Hepatocyte (in vitro differentiated cells): ENCODE results near the gene THRAP3.

Source experiments
- EZH2 ChIP-seq: fragments of 200-600 bp; sonication (generic); IDR thresholded peaks from 2 replicates; pipeline ENCODE4 v1.6.1; 2016; ENCODE audit warnings: antibody characterized with exemption, mild to moderate bottlenecking, borderline replicate concordance
- EZH2phosphoT487 ChIP-seq: fragments of 200-600 bp; sonication (generic); IDR thresholded peaks from one replicate; pipeline ENCODE4 v1.6.1; 2018; ENCODE audit warnings: antibody characterized with exemption, mild to moderate bottlenecking, low read depth, moderate library complexity; ENCODE audit not compliant: unreplicated experiment, severe bottlenecking
- TF ChIP-seq, protein P1 (sequence below): fragments of 200-600 bp; sonication (generic); IDR thresholded peaks from 2 replicates; pipeline ENCODE4 v1.5.1; 2016; ENCODE audit warnings: antibody characterized with exemption, mild to moderate bottlenecking; ENCODE audit not compliant: poor library complexity

DNA sequence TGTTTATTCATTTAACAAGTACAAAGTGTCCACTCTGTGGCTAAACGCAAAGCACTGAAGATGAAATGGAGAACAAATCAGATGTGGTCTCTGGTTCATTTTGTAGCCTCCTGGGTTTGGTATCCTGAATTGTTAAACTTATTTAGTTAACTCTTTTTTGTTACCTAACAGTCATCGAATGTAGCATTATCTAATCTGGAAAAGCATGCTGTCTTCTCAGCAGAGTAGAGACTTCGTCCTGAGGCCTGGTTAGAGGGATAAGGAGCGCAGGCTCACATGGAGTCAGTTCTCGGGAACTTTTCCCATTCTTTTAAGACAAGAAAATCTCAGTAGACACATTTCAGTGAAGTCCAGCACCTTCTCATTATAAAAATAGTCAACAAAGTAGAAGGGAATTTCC lies 48.8 kb downstream of the THRAP3 start:
- TF ChIP-seq, protein P1, sequence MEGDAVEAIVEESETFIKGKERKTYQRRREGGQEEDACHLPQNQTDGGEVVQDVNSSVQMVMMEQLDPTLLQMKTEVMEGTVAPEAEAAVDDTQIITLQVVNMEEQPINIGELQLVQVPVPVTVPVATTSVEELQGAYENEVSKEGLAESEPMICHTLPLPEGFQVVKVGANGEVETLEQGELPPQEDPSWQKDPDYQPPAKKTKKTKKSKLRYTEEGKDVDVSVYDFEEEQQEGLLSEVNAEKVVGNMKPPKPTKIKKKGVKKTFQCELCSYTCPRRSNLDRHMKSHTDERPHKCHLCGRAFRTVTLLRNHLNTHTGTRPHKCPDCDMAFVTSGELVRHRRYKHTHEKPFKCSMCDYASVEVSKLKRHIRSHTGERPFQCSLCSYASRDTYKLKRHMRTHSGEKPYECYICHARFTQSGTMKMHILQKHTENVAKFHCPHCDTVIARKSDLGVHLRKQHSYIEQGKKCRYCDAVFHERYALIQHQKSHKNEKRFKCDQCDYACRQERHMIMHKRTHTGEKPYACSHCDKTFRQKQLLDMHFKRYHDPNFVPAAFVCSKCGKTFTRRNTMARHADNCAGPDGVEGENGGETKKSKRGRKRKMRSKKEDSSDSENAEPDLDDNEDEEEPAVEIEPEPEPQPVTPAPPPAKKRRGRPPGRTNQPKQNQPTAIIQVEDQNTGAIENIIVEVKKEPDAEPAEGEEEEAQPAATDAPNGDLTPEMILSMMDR: no peak
- TF ChIP-seq EZH2 (no peak), EZH2phosphoT487 (no peak)
